Effector CD4-positive, alpha-beta T cell (primary cell): ENCODE results near the gene INPP5A.
"Not testable (repeated sequence)": the region's sequence is repeated elsewhere in the genome, so short reads cannot be mapped to it uniquely, and the experiment has no call there.

Experiments used
- DNase-seq: peaks from one replicate; pipeline ENCODE4 v3.0.0-alpha.2; 2020

INPP5A gene

DNA sequence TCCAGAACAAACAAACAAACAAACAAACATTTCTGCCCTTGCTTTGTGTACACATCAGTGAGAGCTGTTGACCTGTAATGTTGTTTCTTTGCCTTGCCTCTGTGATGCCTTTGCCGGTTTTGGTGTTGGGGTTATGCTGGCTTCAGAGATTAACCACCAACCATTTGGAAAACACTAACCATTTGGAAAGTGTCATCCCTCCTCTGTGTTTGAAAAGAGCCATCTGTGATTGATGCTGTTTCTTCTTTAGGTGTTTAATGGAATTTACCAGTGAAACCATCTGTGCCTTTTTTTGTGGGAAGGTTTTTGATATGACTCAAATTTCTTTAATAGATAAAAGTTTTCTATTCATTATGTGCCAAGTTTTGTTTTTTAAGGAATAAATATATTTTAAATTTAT lies 46.5 kb downstream of the INPP5A start:
- no peak for DNase-seq

DNA sequence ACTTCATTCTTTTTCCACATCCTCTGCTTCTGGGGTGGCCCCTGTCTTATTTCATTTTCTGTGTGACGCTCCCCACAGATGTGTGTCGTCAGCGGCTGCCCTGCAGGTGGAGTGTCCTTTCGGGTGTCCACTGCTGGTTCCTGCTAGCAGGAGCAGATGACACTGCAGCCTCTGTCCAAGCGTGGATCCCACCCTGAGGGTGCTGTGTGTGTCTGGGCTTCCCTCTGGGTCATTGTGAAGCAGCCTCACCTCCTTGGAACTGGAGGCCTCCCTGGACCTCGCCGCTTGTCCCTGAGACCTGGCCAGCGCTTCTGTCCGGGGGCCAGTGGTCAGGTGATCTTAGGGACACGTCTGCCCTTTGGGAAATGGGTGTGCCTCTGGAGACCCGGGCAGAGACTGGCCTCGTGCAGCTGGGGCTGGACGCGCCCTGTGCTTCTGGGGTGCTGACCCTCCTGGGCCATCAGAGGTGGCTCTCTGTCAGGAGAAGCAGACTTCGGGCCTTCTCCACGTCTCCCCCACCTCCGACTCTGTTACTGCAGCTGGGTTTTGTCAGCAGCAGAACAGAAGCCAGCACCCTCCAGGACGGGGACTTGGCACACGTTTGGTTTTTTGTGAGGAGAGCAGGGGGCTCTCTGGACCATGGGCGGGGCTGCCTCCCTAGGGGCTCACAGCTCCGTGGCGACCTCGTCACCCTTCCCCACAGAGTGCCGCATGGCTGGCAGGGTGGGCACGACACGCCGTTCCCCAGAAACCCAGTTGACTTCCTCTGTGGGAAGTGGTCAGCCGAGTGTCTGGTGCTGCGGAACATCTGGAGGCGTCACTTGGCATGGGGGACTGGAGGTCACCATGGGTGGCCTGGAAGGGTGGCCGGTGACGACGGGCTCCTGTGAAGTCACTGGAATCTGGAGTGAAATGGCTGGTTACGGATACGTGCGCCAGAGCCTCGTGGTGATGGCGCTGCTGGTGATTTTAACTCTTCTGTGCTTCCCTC lies 48.4 kb downstream of the INPP5A start:
- no peak for DNase-seq

DNA sequence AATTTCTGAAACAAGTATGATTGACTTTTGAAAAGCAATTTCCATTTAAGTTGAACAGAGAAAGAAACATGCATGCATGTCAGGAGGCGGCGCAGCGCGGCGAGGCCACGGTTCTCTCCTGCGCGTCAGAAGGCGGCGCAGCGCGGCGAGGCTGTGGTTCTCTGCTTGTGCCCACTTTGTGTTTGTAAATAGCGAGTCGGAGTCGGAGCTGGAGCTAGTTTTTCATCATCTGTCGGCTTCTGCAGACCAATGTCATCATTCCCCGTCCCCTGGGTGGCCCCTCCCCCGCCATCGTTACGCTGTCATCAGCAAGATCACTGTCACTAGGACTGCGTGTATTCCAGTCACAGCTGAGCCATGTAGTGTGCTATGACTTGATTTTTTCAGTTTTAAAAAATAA lies 49.2 kb downstream of the INPP5A start:
- DNase-seq: no peak

DNA sequence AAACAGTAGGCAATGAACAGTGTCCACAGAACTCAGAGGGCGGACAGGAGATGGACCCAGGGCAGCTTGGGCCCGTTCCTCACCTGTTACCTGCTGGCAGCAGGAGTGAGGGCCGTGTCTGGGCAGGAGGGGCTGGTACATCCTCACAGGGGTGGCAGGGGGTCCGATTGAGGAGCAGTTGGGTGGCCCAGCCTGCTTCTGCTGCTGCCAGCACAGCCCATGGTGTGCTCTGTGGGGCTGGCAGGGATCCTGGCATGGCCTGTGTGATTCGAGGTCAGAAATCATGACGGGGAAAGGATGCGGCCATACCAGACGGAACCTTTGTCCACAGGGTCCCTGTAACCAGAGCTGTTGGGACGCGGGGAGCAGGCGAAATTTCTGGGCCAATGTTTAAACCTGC lies 49.6 kb downstream of the INPP5A start:
- DNase-seq: no peak

DNA sequence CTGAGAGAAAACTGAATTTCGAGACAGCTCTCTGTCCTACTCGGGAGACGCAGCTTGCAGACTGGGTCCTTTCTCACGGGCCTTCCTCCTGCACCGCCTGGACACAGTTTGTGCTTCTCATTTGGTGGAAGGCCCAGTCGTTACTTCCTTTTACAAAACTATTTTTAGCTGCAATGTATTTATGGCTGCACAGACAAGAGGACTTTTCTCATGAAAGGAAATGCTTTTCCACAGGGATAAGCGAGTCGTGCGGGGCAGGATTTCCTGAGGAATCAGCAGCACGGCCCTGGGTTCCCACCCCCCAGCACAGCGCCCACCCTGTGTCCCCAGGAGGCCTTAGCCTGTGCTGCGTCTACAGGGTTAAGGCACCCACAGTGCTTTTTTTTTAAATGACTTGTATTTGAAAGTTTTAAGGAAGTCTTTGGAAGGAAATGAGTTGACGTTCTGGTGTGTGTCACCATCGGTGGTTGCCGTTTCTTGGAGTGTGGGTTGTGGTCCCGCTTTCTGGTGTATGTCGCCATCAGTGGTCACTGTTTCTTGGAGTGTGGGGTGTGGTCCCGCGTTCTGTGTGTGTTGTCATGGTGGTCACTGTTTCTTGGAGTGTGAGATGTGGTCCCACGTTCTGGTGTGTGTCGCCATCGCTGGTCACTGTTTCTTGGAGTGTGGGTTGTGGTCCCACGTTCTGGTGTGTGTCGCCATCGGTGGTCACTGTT lies 50.9 kb downstream of the INPP5A start:
- no peak for DNase-seq

DNA sequence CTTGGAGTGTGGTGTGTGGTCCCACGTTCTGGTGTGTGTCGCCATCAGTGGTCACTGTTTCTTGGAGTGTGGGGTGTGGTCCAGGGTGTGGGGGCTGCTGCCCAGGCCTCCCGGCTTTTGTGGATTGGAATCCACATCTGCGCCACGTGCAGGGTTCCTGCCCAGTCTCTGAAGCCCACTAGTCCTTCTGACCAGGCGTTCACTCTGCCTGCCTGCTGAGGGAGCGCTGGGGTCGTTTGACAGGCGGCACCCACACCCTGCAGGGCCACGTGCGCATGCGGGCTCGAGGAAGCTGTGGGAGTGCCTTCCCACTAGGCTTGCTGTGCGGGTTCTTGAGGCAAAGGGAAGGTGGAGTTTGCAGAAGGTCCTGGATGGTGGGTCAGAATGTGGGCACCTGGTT lies 51.4 kb downstream of the INPP5A start:
- DNase-seq: no peak

DNA sequence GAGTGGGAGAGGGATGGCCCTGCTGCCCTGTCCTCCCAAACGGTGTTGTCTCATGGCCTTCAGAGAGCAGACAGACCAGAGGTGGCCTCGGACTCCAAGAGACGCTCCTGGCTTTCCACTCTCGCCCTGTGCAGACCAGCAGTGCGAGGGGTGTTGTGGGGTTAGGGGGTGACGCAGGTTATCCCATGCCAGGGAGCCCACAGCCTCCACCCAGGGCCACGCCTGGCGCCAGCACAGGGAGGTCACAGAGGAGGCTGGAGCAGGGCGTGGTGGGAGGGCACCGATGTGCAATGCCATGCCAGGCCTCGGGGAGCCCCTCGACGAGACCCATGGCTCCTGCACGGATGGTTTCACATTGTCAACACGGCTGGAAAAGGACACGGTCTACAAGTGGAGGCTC lies 52.1 kb downstream of the INPP5A start:
- no peak for DNase-seq

DNA sequence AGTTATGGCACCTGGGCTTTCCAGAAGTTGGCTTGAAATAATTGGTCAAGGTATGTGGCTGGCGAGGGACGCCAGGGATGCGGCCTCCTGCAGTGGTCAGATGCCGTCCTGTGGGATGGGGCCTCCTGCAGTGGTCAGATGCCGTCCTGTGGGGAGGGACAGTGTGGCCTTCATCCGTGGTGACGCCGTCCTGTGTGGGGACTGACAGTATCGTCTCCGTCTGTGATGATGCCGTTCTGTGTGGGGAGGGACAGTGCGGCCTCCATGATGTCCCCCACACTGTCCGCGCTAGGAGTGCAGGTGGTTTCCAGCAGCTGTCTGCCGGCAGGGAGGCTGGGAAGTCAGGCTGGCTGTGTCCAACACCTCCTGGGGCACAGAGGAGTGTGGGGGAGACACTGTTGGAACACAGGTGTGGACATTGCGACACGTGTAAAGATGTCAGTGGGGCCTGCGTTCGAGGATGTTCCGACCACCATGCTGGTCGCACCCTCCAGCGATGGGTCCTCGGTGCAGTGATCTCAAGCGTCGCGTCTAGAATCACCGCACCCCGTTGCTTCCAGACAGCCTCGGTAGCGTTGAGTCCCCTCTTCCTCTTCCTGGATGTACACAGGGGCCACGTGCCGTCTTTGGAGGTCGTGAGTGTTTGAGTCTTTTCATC lies 52.6 kb downstream of the INPP5A start:
- DNase-seq: no peak

DNA sequence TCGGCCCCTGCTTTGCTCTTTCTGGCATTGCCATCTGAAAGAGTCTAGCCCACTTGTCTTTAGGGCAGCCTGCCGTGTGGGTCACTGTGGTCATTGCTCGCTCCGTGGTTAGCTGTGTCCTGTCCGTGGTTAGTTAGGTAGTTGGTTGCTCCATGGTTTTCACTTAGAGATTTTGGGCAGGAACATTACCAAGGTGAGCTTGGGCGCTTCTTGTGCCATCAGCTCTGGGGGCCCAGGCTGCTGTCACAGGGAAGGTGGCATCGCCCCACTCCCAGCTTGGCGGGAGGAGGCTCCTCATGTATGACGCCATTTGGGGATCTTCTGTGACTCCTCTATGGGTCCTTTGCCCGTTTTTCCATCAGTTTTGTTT lies 53.1 kb downstream of the INPP5A start:
- no peak for DNase-seq

DNA sequence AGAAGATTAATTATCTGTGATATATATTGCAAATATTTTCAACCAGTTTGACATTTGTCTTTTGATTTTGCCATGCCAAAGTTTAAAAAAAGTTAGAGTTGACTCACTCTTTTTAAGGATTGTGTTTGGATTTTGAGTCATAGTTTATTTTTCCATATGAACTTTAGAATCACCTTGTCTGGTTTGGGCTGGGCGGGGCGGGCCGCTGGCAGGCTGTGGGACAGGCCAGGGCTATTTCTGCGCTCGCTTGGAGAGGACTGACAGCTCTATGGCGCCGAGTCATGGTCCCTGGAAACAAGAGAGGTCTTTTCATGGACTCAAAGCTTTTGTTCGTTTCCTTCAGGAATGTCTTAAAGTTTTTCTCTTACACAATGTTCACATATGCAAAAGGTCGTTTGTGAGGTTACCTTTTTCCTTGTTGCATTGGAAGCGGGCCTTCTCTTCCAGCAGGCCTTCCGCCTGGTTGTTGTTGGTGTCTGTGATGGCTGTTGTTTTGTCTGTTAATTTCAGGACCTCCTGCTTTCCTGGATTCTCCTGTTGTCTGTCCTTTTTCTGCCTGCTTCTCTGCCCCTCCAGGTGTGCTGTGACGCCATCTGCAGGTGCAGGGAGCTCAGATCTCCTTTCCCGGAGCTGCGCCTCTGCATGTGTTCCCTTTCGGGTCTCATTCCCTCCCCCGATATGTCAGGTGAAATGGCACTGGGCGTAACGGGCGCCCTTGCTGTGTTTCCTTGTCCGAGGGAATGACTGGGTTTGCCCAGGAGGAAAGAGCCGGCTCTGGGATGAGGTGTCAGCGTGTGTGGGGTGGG lies 53.8 kb downstream of the INPP5A start:
- no peak for DNase-seq

DNA sequence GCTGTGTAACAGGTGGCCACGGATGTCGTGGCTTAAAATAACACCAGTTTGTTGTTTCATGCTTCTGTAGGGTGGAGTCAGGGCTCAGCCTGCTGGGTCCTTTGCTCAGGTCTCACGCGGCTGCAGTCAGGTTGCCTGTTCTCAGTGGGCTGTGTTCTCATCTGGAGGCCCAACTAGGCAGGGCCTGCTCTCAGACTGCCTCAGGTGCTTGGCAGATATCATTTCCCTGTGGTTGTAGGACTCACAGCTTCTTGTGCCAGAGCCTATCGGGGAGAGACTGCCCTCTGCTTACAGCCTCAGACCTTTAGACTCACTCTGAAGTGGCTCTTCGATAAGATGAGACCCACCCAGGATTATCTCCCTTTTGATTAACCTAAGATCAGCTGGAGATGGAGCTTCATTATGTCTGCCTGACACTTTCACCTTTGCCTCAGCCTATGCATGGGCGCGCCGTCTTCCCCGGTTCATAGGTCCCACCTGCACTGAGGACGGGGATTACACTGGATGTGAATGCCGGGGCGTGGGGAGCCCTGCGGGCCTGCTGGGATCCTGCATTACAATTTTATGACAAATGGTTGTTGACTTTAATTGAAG lies 55.3 kb downstream of the INPP5A start:
- DNase-seq: no peak

DNA sequence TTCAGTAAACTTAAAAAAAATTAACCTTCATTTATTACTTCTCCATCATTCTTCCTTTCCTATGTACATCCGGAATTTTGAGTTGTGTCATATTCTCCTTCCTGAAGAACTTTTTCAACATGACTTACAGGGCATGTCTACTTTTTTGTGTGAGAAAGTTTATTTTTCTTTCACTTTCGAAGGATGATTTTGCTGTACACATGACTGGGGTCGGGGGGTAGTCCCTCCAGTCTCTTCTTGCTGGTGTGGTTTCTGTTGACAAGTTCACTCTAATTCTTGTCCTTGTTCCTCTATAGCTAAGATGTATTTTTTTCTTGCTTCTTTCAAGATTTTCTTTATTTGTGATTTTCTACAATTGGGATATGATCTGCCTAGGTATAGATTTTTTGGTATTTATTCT lies 55.8 kb downstream of the INPP5A start:
- no peak for DNase-seq

DNA sequence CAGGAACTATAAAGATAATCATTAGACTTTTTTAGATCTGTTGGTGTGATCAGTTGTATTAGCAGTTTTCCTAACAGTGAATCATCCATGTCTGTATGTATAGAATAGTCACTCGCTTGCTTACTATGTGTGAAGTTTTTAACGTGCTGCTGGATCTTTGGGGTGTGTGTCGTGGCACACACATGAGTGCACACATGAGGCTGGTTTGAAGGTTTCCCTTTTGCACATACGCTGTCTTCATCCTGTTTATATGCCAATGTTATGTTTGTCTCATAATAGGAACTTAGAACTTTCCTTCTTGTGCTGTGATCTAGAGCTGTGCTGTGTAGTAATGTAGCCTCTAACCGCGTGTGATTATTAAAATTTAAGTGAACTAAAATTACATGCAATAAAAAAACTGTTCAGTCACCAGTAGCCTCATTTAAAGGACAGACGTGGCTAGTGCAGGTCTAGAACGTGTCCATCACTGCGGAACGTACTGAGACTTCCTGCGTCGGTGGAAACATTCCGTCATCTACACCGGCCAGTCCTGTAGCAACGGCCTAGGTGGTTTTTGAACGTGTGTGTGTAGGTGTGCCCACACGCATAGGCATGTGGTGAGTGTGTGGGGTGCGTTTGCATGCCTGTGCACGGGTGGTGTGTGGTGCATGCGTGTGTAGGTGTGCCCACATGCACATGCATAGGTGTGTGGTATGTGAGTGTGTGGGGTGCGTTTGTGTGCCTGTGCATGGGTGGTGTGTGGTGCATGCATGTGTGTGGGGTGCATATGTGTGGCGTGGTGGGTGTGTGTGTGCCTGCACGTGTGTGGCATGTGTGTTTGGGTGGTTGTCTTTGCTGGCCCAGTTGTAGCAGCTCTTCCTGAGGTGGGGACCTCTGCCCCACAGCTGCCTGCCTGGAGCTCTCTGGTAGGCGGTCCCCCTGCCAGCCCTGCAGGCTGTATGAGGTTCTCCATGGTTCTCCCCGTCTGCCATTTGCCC lies 56.6 kb downstream of the INPP5A start:
- DNase-seq: no peak

DNA sequence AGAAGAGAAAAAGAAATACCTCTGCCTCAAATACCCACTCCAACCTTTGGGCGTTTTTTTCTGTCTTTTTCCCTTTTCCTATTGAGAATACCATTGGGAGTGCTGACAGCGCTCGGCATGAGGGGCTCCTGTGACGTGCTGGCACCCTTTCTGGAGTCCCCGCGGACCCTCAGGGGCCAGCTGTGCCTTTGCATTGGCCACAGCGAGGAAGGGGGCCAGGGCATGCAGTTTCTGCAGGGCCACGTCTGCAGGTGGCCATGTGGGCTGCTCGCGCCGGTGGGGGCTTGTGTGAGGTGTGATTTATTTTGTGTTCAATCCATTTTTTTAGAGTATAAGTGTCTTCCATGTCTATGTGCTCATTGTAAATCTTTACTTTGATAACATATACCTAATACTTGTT lies 57.4 kb downstream of the INPP5A start:
- no peak for DNase-seq

DNA sequence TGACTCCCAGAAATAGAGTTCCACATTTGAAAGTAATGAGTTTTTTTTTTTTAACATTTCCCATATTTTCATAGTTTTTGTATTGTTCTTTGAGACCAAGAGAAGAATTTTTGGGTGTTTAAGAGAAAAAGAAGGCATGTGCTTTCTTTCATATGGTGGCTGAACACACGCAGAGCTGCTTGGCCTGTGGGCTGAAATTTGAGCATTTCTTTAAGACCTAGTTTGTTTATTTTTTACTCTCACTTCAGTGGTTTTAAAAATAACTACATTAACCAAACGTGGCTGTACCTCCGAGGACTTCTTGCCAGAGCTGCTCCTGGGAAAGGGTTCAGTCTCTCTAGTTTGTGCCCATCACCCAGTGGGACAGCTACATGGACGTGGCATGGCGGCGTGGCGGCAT lies 58.3 kb downstream of the INPP5A start:
- no peak for DNase-seq

DNA sequence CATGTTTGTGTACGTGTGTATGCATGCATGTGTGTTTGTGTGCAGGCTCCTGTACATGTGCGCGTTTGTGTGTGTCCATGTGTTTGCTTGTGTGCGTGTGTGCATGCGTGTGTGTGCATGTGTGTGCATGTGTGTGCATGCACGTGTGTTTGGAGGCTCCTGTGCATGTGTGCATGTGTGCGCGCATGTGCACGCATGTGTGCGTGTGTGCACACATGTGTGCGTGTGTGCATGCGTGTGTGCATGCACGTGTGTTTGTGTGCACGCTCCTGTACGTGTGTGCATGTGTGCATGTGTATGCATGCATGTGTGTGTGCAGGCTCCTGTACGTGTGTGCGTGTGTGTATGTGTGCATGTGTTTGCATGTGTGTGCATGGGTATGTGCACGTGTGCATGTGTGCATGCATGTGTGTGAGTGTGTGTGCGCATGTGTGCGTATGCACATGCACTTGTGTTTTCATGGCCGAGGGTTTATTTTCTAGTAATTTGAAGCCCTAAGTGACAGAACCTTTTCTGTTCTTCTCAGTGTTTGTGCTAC lies 59.2 kb downstream of the INPP5A start:
- DNase-seq: no peak

DNA sequence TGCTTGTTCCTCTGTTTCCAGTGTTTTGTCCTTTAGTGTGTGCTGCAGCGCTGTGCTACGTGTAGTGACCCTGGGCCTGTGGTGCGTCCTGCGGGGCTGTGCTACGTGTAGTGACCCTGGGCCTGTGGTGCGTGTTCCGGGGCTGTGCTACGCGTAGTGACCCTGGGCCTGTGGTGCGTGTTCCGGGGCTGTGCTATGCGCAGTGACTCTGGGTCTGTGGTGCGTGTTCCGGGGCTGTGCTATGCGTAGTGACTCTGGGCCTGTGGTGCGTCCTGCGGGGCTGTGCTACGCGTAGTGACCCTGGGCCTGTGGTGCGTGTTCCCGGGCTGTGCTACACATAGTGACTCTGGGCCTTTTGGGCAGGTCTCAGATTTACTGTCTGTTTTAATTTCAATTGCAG lies 60.1 kb downstream of the INPP5A start:
- no peak for DNase-seq

DNA sequence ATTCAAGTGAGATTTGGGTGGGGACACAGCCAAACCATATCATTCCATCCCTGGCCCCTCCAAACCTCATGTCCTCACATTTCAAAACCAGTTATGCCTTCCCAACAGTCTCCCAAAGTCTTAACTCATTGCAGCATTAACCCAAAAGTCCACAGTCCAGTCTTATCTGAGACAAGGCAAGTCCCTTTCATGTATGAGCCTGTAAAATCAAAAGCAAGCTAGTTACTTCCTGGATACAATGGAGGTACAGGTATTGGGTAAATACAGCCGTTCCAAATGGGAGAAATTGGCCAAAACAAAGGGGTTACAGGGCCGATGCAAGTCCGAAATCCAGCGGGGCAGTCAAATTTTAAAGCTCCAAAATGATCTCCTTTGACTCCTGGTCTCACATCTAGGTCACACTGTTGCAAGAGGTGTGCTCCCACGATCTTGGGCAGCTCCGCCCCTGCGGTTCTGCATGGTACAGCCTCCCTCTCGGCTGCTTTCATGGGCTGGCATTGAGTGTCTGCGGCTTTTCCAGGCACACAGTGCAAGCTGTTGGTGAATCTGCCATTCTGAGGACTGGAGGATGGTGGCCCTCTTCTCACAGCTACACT lies 61.5 kb downstream of the INPP5A start:
- not testable (repeated sequence) for DNase-seq

DNA sequence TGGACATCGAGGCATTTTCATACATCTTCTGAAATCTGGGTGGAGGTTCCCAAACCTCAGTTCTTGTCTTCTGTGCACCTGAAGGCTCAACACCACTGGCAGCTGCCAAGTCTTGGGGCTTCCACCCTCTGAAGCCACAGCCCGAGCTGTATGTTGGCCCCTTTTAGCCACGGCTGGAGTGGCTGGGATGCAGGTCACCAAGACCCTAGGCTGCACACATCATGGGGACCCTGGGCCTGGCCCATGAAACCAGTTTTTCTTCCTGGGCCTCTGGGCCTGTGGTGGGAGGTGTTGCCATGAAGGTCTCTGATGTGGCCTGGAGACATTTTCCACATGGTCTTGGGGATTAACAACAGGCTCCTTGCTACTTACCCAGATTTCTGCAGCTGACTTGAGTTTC lies 62.1 kb downstream of the INPP5A start:
- no peak for DNase-seq

DNA sequence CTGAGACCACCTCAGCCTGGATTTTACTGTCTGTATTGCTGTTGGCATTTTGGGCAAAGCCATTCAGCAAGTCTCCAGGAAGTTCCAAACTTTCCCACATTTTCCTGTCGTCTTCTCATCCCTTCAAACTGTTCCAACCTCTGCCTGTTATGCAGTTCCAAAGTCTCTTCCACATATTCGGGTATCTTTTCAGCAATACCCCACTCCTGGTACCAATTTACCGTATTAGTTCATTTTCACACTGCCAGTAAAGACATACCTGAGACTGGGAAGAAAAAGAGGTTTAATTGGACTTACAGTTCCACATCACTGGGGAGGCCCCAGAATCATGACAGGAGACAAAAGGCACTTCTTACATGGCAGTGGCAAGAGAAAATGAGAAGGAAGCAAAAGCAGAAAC lies 62.8 kb downstream of the INPP5A start:
- DNase-seq: no peak
